Cardiac muscle cell (in vitro differentiated cells and primary cell): ENCODE data around the gene UGT1A10. TPM values are rescaled to one million over a fixed set of nuclear protein-coding genes. Genes with fewer than 3 reads are reported as not detected.

ENCODE experiments used
- DNase-seq, 2 donors: peaks; one replicate each; pipeline versions ENCODE4 v3.0.0 to v3.0.0-alpha.2; 2010 to 2017; ENCODE audit warnings: low read depth in 1 of 2, low spot score in 1 of 2
- H3K27ac ChIP-seq: fragments of 200-600 bp; sonication (generic); 2 replicates; pipeline ENCODE4 v1.5.1; 2016
- H3K27me3 ChIP-seq: fragments of 200-600 bp; sonication (generic); 2 replicates; pipeline ENCODE4 v1.6.0; 2016; ENCODE audit warnings: control low read depth
- H3K36me3 ChIP-seq: fragments of 200-600 bp; sonication (generic); 2 replicates; pipeline ENCODE4 v1.5.1; 2016; ENCODE audit warnings: control low read depth
- H3K4me1 ChIP-seq: fragments of 200-600 bp; sonication (generic); 2 replicates; pipeline ENCODE4 v1.8.1; 2017; ENCODE audit warnings: low read depth, mild to moderate bottlenecking, mixed run types
- H3K4me3 ChIP-seq: fragments of 200-600 bp; sonication (generic); 2 replicates; pipeline ENCODE4 v1.5.1; 2016; ENCODE audit warnings: mild to moderate bottlenecking
- H3K9me3 ChIP-seq: fragments of 200-600 bp; sonication (generic); 2 replicates; pipeline ENCODE4 v1.5.1; 2017; ENCODE audit warnings: low read depth, mild to moderate bottlenecking, control low read depth
- polyA plus RNA-seq: library from polyadenylated mRNA; unstranded; fragments of >200 nt; fragmentation: Nextera tagmentation; extraction: Ambion mirVana; gene quantifications from 2 replicates; pipeline ENCODE4 v1.2.1, GENCODE V29; 2016
- total RNA-seq: library from RNA; depleted of rRNA; stranded (reverse); fragments of >200 nt; gene quantifications from 2 replicates; pipeline ENCODE4 v1.2.3, GENCODE V29; 2016
- TF ChIP-seq, protein P1 (sequence below): IDR thresholded peaks from 2 replicates; pipeline ENCODE4 v1.5.1; 2012; ENCODE audit warnings: low read depth, mild to moderate bottlenecking, low read length

UGT1A10 gene
- total and polyA plus RNA-seq, 2 experiments from 2014 or later, result not detected

DNA sequence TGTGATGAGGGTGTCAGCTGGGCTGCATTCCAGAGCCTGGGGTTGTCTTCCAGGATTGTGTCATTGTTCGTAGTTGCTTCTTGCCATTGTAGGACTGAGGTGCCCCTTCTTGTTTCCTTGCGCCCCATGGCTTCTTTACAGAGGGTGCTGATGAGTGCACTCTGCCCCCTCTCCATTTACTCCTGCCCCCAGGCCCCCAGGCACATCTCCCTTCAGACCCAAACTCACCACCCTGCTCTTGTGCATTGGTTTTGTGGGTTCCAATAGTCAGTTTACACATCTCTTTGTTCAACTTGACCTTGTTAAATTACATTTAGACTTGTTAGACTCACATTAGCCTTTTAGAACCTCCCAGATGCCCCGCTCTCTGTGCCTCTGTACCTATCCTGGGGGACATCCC is 184.9 kb downstream of the UGT1A10 start:
- TF ChIP-seq, protein P1, sequence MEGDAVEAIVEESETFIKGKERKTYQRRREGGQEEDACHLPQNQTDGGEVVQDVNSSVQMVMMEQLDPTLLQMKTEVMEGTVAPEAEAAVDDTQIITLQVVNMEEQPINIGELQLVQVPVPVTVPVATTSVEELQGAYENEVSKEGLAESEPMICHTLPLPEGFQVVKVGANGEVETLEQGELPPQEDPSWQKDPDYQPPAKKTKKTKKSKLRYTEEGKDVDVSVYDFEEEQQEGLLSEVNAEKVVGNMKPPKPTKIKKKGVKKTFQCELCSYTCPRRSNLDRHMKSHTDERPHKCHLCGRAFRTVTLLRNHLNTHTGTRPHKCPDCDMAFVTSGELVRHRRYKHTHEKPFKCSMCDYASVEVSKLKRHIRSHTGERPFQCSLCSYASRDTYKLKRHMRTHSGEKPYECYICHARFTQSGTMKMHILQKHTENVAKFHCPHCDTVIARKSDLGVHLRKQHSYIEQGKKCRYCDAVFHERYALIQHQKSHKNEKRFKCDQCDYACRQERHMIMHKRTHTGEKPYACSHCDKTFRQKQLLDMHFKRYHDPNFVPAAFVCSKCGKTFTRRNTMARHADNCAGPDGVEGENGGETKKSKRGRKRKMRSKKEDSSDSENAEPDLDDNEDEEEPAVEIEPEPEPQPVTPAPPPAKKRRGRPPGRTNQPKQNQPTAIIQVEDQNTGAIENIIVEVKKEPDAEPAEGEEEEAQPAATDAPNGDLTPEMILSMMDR, result no peak
- H3K4me3 ChIP-seq, result no peak overlapping the region
- H3K4me1 ChIP-seq, result no peaks in the 10 kb centered on the region
- no peak overlapping the region for H3K27ac ChIP-seq
- no peak for DNase-seq
- H3K36me3 ChIP-seq, result no peaks in the 10 kb centered on the region
- H3K27me3 ChIP-seq, result no peaks in the 10 kb centered on the region
- no peaks in the 10 kb centered on the region for H3K9me3 ChIP-seq

DNA sequence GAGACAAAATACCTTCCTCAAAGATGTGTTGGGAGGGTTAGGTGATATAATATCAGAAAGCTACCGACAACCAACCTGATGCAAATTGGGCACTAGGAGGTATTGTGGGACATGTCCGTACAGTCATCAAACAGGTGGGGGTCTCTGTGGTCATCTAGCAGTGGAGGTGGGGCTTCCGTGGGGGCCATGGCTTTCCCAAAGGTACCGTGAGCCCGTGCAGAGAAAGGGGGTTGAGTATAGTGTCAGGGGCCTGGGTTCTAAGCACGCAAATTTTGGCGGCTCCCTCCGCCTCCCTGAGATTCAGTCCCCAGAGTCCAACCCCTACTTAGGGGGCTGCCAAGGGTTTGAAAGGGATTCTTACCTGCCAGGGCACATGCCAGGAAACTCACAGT is 185.5 kb downstream of the UGT1A10 start:
- no peak for DNase-seq
- no peaks in the 10 kb centered on the region for H3K27me3 ChIP-seq
- H3K9me3 ChIP-seq, result no peaks in the 10 kb centered on the region
- TF ChIP-seq, protein P1, result no peak
- no peak overlapping the region for H3K27ac ChIP-seq
- H3K4me1 ChIP-seq, result no peaks in the 10 kb centered on the region
- H3K36me3 ChIP-seq, result no peaks in the 10 kb centered on the region
- H3K4me3 ChIP-seq, result no peak overlapping the region

DNA sequence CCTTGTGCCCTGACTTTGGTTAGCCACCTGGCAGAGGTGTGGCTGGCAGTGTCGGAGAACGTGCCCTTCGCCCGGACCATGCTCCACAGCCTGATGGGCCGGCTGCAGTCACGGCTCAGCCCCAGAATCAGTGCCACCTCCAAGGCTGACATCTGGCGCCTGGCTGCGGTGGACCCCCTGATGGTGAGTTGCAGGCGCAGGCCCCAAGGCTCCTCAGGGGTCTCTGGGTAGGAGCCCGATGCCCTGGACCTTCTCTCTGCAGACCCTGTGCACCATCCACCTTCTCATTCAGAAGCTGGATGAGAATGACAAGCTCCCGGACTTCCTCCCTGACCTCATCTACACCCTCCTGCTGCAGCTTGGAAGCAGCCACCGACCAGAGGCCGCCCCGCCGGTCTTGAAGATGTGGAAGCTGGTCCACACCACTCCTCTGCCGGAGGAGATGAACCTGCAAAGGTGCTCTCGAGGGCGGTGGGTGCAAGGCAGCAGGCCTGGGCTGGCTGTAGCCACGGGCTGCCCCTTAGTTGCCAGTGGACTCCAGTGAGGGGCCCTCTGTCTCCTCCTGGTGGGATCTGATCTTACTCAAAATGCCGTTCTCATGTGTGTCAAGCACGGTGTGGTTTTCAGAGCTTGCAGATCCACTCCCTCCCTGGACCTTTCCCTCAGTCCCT is 186.0 kb downstream of the UGT1A10 start:
- H3K27me3 ChIP-seq, result no peaks in the 10 kb centered on the region
- TF ChIP-seq, protein P1, result no peak
- H3K4me3 ChIP-seq, result no peak overlapping the region
- no peaks in the 10 kb centered on the region for H3K4me1 ChIP-seq
- H3K27ac ChIP-seq, result no peak overlapping the region
- H3K36me3 ChIP-seq, result no peaks in the 10 kb centered on the region
- H3K9me3 ChIP-seq, result no peaks in the 10 kb centered on the region
- DNase-seq, result no peak

Other genes starting within 250 kb of the UGT1A10 start
- gene USP40, start 69.7 kb upstream of the UGT1A10 start, total RNA-seq, result 21.7 and 23.6 TPM in 2 replicates
- gene USP40, start 69.7 kb upstream of the UGT1A10 start, polyA plus RNA-seq, result 12.7 and 14.0 TPM in 2 replicates
- gene UGT1A8, start 18.8 kb upstream of the UGT1A10 start, total RNA-seq, result not detected in 2 replicates
- gene UGT1A8, start 18.8 kb upstream of the UGT1A10 start, polyA plus RNA-seq, result not detected in 2 replicates
- not detected in 2 replicates for gene UGT1A9, start 35.5 kb downstream of the UGT1A10 start, total RNA-seq
- not detected in 2 replicates for gene UGT1A9, start 35.5 kb downstream of the UGT1A10 start, polyA plus RNA-seq
- gene UGT1A7, start 45.5 kb downstream of the UGT1A10 start, total RNA-seq, result not detected in 2 replicates
- gene UGT1A7, start 45.5 kb downstream of the UGT1A10 start, polyA plus RNA-seq, result not detected in 2 replicates
- gene UGT1A6, start 56.4 kb downstream of the UGT1A10 start, total RNA-seq, result not detected in 2 replicates
- gene UGT1A6, start 56.4 kb downstream of the UGT1A10 start, polyA plus RNA-seq, result not detected in 2 replicates
- not detected in 2 replicates for gene UGT1A5, start 76.5 kb downstream of the UGT1A10 start, total RNA-seq
- gene UGT1A5, start 76.5 kb downstream of the UGT1A10 start, polyA plus RNA-seq, result not detected in 2 replicates
- not detected in 2 replicates for gene UGT1A4, start 82.3 kb downstream of the UGT1A10 start, total RNA-seq
- not detected in 2 replicates for gene UGT1A4, start 82.3 kb downstream of the UGT1A10 start, polyA plus RNA-seq
- gene UGT1A3, start 92.6 kb downstream of the UGT1A10 start, total RNA-seq, result not detected in 2 replicates
- gene UGT1A3, start 92.6 kb downstream of the UGT1A10 start, polyA plus RNA-seq, result not detected in 2 replicates
- not detected in 2 replicates for gene UGT1A1, start 123.8 kb downstream of the UGT1A10 start, total RNA-seq
- not detected in 2 replicates for gene UGT1A1, start 123.8 kb downstream of the UGT1A10 start, polyA plus RNA-seq
- 0.12 TPM in 1 of 2 replicates, not detected in the other for gene MROH2A, start 141.9 kb downstream of the UGT1A10 start, total RNA-seq
- gene MROH2A, start 141.9 kb downstream of the UGT1A10 start, polyA plus RNA-seq, result 0.69 TPM in 1 of 2 replicates, not detected in the other
- 14.3 and 53.3 TPM in 2 replicates for gene HJURP, start 218.1 kb downstream of the UGT1A10 start, total RNA-seq
- gene HJURP, start 218.1 kb downstream of the UGT1A10 start, polyA plus RNA-seq, result 8.0 and 36.3 TPM in 2 replicates